ENCODE measurements around the gene GPR83.
"Not testable (repeated sequence)": the region's sequence is repeated elsewhere in the genome, so short reads cannot be mapped to it uniquely, and the experiment has no call there.

GPR83 gene

GRCh38 chr11:94400839-94401772 is at the start of gene GPR83:
Gene GPR83 (minus strand): TSS chr11:94401419. CDS start chr11:94401247, 172 bp downstream.
- DNase-seq (ENCODE audit: low read depth): no peak

GRCh38 chr11:94450048-94450447 is 48.8 kb upstream of the GPR83 start:
- no peak for DNase-seq (ENCODE audit: low read depth)

GRCh38 chr11:94449437-94449836 is 48.2 kb upstream of the GPR83 start:
- no peak for DNase-seq (ENCODE audit: low read depth)

GRCh38 chr11:94449029-94449428 is 47.8 kb upstream of the GPR83 start:
- no peak for DNase-seq (ENCODE audit: low read depth)

GRCh38 chr11:94447149-94447548 is 45.9 kb upstream of the GPR83 start:
- no peak for DNase-seq (ENCODE audit: low read depth)

- no peak for DNase-seq (ENCODE audit: low read depth)
These were observed 44.4 kb upstream of the GPR83 start for GRCh38 chr11:94445641-94446040.

- DNase-seq (ENCODE audit: low read depth): no peak
These were observed 31.8 kb upstream of the GPR83 start for GRCh38 chr11:94433049-94433448.

- DNase-seq (ENCODE audit: low read depth): no peak
These were observed 23.4 kb upstream of the GPR83 start for GRCh38 chr11:94424662-94425061.

GRCh38 chr11:94424011-94424410 is 22.8 kb upstream of the GPR83 start:
- DNase-seq (ENCODE audit: low read depth): no peak

GRCh38 chr11:94423507-94423906 is 22.3 kb upstream of the GPR83 start:
- DNase-seq (ENCODE audit: low read depth): no peak

- DNase-seq (ENCODE audit: low read depth): no peak
These were observed 17.0 kb upstream of the GPR83 start for GRCh38 chr11:94418123-94418765.

- DNase-seq (ENCODE audit: low read depth): no peak
These were observed 16.3 kb upstream of the GPR83 start for GRCh38 chr11:94417386-94417987.

GRCh38 chr11:94405062-94405833 is 4.0 kb upstream of the GPR83 start:
- no peak for DNase-seq (ENCODE audit: low read depth)

GRCh38 chr11:94402355-94402754 is 1.1 kb upstream of the GPR83 start:
- DNase-seq (ENCODE audit: low read depth): no peak

GRCh38 chr11:94401773-94402265 is 600 bp upstream of the GPR83 start:
- no peak for DNase-seq (ENCODE audit: low read depth)

GRCh38 chr11:94400457-94400838 is 771 bp downstream of the GPR83 start:
- no peak for DNase-seq (ENCODE audit: low read depth)

- DNase-seq (ENCODE audit: low read depth): no peak
These were observed 1.2 kb downstream of the GPR83 start for GRCh38 chr11:94400050-94400449.

- DNase-seq (ENCODE audit: low read depth): no peak
These were observed 3.1 kb downstream of the GPR83 start for GRCh38 chr11:94398101-94398500.

GRCh38 chr11:94396282-94396681 is 4.9 kb downstream of the GPR83 start:
- DNase-seq (ENCODE audit: low read depth): no peak

GRCh38 chr11:94391937-94392336 is 9.3 kb downstream of the GPR83 start:
- not testable (repeated sequence) for DNase-seq (ENCODE audit: low read depth)

GRCh38 chr11:94379613-94380012 is 21.6 kb downstream of the GPR83 start:
- DNase-seq (ENCODE audit: low read depth): no peak

GRCh38 chr11:94376841-94377240 is 24.4 kb downstream of the GPR83 start:
- DNase-seq (ENCODE audit: low read depth): no peak
